Globus pallidus (tissue), 1 donor: ENCODE results near the gene SLC9A2.
A peak's percentile ranks its signal among the peaks of the same experiment; 100 is the strongest.

Experiments
- DNase-seq: peaks from one replicate; pipeline ENCODE4 v3.0.0-alpha.2; 2015; ENCODE audit warnings: low spot score

The SLC9A2 gene

GRCh38 chr2:102619414-102620319, at the start of gene SLC9A2:
Gene SLC9A2, plus strand, starts transcription at chr2:102619553. Its CDS starts 296 bp downstream, at chr2:102619849.
- DNase-seq, result no peak

- DNase-seq, result no peak
Measured at GRCh38 chr2:102575888-102576287, 43.5 kb upstream of the SLC9A2 start.

- no peak for DNase-seq
Measured at GRCh38 chr2:102578376-102578775, 41.0 kb upstream of the SLC9A2 start.

- no peak for DNase-seq
Measured at GRCh38 chr2:102581911-102582310, 37.4 kb upstream of the SLC9A2 start.

- no peak for DNase-seq
Measured at GRCh38 chr2:102582845-102583244, 36.5 kb upstream of the SLC9A2 start.

- DNase-seq, result no peak
Measured at GRCh38 chr2:102585847-102586404, 33.4 kb upstream of the SLC9A2 start.

GRCh38 chr2:102588213-102588939, 31.0 kb upstream of the SLC9A2 start:
- DNase-seq, result no peak

GRCh38 chr2:102589444-102589843, 29.9 kb upstream of the SLC9A2 start:
- DNase-seq, result no peak

- no peak for DNase-seq
Measured at GRCh38 chr2:102591491-102592045, 27.8 kb upstream of the SLC9A2 start.

GRCh38 chr2:102592601-102593000, 26.8 kb upstream of the SLC9A2 start:
- no peak for DNase-seq

- no peak for DNase-seq
Measured at GRCh38 chr2:102593516-102593915, 25.8 kb upstream of the SLC9A2 start.

GRCh38 chr2:102594445-102595016, 24.8 kb upstream of the SLC9A2 start:
- no peak for DNase-seq

- no peak for DNase-seq
Measured at GRCh38 chr2:102597788-102598187, 21.6 kb upstream of the SLC9A2 start.

- no peak for DNase-seq
Measured at GRCh38 chr2:102599486-102599885, 19.9 kb upstream of the SLC9A2 start.

GRCh38 chr2:102601730-102602129, 17.6 kb upstream of the SLC9A2 start:
- no peak for DNase-seq

GRCh38 chr2:102603904-102604303, 15.4 kb upstream of the SLC9A2 start:
- DNase-seq, result peak; percentile 5

GRCh38 chr2:102604769-102605168, 14.6 kb upstream of the SLC9A2 start:
- DNase-seq, result no peak

GRCh38 chr2:102606353-102606752, 13.0 kb upstream of the SLC9A2 start:
- no peak for DNase-seq

- DNase-seq, result peak; percentile 38
Measured at GRCh38 chr2:102615620-102616436, 3.5 kb upstream of the SLC9A2 start.

- no peak for DNase-seq
Measured at GRCh38 chr2:102618452-102619413, 620 bp upstream of the SLC9A2 start.
